ENCODE results near the gene MYLK4. TPM values are rescaled to one million over a fixed set of nuclear protein-coding genes. Genes with fewer than 3 reads are reported as not detected.

The MYLK4 gene
- polyA plus RNA-seq, 3 donors, result 0.04 to 0.45 (median 0.08) TPM

DNA sequence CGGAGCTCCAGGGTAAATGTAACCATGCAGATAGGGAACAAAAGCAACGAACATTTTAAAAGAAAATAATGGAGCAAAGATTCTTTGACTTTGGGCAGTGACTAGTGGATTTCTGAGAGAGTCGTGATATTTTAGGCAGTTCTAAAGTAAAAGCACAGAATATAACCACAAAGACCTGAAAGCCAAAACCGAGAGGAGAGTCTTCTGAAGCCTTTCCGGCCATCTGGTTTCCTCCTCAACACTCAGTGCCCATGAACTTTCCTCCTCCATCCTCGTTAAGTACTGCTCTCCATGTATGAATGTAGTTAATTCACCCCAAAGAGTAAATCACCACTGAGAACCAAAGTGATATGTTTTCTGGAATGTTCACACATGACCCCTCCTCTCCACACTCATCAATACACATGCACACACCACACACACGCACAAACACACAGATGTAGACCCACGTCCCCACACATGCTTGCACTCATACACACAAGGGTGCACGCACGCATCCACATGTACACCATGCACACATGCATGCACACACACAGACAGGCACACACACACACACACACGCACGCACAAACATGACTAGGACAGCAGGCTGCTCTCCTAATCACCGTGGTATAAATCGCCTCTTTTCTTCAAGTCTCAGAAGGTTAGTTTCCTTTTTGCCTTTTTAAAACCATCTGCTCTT lies 109.5 kb downstream of the MYLK4 start:
- no peak overlapping the region for H3K27ac Mint-ChIP-seq
- WGBS (ENCODE audit: insufficient coverage), result 62% methylated on average over 9 of the region's 14 CpGs
- H4K20me1 ChIP-seq (ENCODE audit: insufficient read depth, low read length), result no peaks in the 10 kb centered on the region
- H3K9me3 ChIP-seq (replicated peaks in 1 of 2; ENCODE audit: control insufficient read depth in 1 of 2, insufficient read depth in 1 of 2, low read length in 2 of 2), result no peaks in the 10 kb centered on the region
- H3K4me3 ChIP-seq (replicated peaks in 1 of 3; ENCODE audit: low read depth in 2 of 3, low read length in 3 of 3), result no peak overlapping the region
- no peaks in the 10 kb centered on the region for H3K36me3 ChIP-seq (replicated peaks in 1 of 2; ENCODE audit: control insufficient read depth in 1 of 2, insufficient read depth in 2 of 2, low read length in 2 of 2)
- intact Hi-C loops (cut with micrococcal nuclease), result no loop called here
- no peaks in the 10 kb centered on the region for H3K27me3 ChIP-seq (ENCODE audit: control insufficient read depth in 2 of 2, insufficient read depth in 2 of 2, low read length in 2 of 2)
- TF ChIP-seq, protein P1, sequence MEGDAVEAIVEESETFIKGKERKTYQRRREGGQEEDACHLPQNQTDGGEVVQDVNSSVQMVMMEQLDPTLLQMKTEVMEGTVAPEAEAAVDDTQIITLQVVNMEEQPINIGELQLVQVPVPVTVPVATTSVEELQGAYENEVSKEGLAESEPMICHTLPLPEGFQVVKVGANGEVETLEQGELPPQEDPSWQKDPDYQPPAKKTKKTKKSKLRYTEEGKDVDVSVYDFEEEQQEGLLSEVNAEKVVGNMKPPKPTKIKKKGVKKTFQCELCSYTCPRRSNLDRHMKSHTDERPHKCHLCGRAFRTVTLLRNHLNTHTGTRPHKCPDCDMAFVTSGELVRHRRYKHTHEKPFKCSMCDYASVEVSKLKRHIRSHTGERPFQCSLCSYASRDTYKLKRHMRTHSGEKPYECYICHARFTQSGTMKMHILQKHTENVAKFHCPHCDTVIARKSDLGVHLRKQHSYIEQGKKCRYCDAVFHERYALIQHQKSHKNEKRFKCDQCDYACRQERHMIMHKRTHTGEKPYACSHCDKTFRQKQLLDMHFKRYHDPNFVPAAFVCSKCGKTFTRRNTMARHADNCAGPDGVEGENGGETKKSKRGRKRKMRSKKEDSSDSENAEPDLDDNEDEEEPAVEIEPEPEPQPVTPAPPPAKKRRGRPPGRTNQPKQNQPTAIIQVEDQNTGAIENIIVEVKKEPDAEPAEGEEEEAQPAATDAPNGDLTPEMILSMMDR (IDR thresholded peaks at IDR 0.05), result no peak
- no peak for DNase-seq
- no peaks in the 10 kb centered on the region for H3K79me2 ChIP-seq (ENCODE audit: insufficient read depth, low read length)
- H3K4me3 Mint-ChIP-seq, result peak overlapping the region in 1 of 2 donors; percentile 60
- no peaks in the 10 kb centered on the region for H3K36me3 Mint-ChIP-seq
- H3K9ac ChIP-seq (ENCODE audit: insufficient read depth, low read length, poor library complexity, severe bottlenecking), result no peak overlapping the region
- H3K9me3 Mint-ChIP-seq, result peaks cover 0 to 2% (median 0%) of the 10 kb centered on the region in 7 donors
- no peak overlapping the region for H2AFZ ChIP-seq (ENCODE audit: insufficient read depth, low read depth, low read length, poor library complexity, severe bottlenecking)
- H3K4me2 ChIP-seq (replicated peaks; ENCODE audit: extremely low read depth, low read length, poor library complexity, severe bottlenecking), result no peak overlapping the region
- peaks cover 9% of the 10 kb centered on the region for H3K4me1 Mint-ChIP-seq
- H3K27ac ChIP-seq (ENCODE audit: low read depth in 1 of 2, low read length in 2 of 2), result no peak overlapping the region
- peaks cover 3 to 16% (median 10%) of the 10 kb centered on the region in 3 donors for H3K27me3 Mint-ChIP-seq (ENCODE audit: low read depth in 3 of 3)
- H3K4me1 ChIP-seq (ENCODE audit: control insufficient read depth in 1 of 2, insufficient read depth in 2 of 2, low read length in 2 of 2), result no peaks in the 10 kb centered on the region

DNA sequence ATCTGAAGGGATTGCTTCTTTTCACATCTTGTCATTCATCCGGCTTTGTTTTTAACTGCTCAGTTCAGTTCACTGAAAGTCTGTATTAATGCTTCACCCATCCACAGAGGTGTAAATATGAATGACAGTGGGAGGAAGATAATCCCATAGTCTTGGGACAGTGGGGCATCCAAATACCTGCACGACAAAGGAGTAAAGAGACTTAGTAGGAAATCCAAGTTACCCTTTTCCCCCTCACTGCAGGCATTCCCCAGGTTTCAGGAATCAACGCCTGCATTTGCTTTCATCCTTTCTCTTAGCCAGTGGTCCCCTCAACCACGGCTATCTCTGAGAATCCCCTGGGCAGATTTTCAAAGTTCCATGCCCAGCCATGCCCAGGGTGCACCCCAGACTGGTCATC lies 110.2 kb downstream of the MYLK4 start:
- Histone ChIP-seq H3K9me3 (replicated peaks in 1 of 2; ENCODE audit: control insufficient read depth in 1 of 2, insufficient read depth in 1 of 2, low read length in 2 of 2) (no peaks in the 10 kb centered on the region), H3K36me3 (replicated peaks in 1 of 2; ENCODE audit: control insufficient read depth in 1 of 2, insufficient read depth in 2 of 2, low read length in 2 of 2) (no peaks in the 10 kb centered on the region), H3K79me2 (ENCODE audit: insufficient read depth, low read length) (no peaks in the 10 kb centered on the region), H2AFZ (ENCODE audit: insufficient read depth, low read depth, low read length, poor library complexity, severe bottlenecking) (no peak overlapping the region), H3K4me3 (replicated peaks in 1 of 3; ENCODE audit: low read depth in 2 of 3, low read length in 3 of 3) (no peak overlapping the region), H3K27ac (ENCODE audit: low read depth in 1 of 2, low read length in 2 of 2) (no peak overlapping the region), H3K4me1 (ENCODE audit: control insufficient read depth in 1 of 2, insufficient read depth in 2 of 2, low read length in 2 of 2) (no peaks in the 10 kb centered on the region), H4K20me1 (ENCODE audit: insufficient read depth, low read length) (no peaks in the 10 kb centered on the region), H3K27me3 (ENCODE audit: control insufficient read depth in 2 of 2, insufficient read depth in 2 of 2, low read length in 2 of 2) (no peaks in the 10 kb centered on the region), H3K4me2 (replicated peaks; ENCODE audit: extremely low read depth, low read length, poor library complexity, severe bottlenecking) (no peak overlapping the region), H3K9ac (ENCODE audit: insufficient read depth, low read length, poor library complexity, severe bottlenecking) (no peak overlapping the region)
- Mint-ChIP-seq H3K27me3 (ENCODE audit: low read depth in 3 of 3) (peaks cover 3 to 14% (median 10%) of the 10 kb centered on the region in 3 donors), H3K27ac (no peak overlapping the region), H3K36me3 (no peaks in the 10 kb centered on the region), H3K4me3 (no peak overlapping the region), H3K9me3 (peaks cover 0 to 2% (median 0%) of the 10 kb centered on the region in 7 donors), H3K4me1 (peaks cover 9% of the 10 kb centered on the region)
- 72% methylated on average over 3 of the region's 4 CpGs for WGBS (ENCODE audit: insufficient coverage)
- TF ChIP-seq, protein P1 (IDR thresholded peaks at IDR 0.05), result no peak
- DNase-seq, result no peak
- intact Hi-C loops (cut with micrococcal nuclease), result no loop called here
